GM23338 (cell line): ENCODE data around the gene SLC2A1. TPM values are rescaled to one million over a fixed set of nuclear protein-coding genes. Genes with fewer than 3 reads are reported as not detected.
A peak's percentile ranks its signal among the peaks of the same experiment; 100 is the strongest.

Experiments
- ATAC-seq: fragments of 200-7000 bp; cut with Tn5 transposase; 3 replicates; pipeline ENCODE4 v1.9.1; 2020
- DNase-seq: peaks from one replicate; pipeline ENCODE4 v3.0.0-alpha.2; 2015; ENCODE audit warnings: low spot score
- H2AFZ ChIP-seq: fragments of 200-600 bp; sonication (generic); 2 replicates; pipeline ENCODE4 v1.8.0; 2016; ENCODE audit warnings: antibody characterized with exemption, mild to moderate bottlenecking, moderate library complexity
- H3F3A ChIP-seq: fragments of 200-600 bp; sonication (generic); replicated peaks from 2 replicates; pipeline ENCODE4 v1.8.0; 2017; ENCODE audit warnings: antibody characterized with exemption, mixed run types, low read depth
- H3K27ac ChIP-seq: fragments of 200-600 bp; sonication (generic); 2 replicates; pipeline ENCODE4 v1.6.1; 2016; ENCODE audit warnings: low read depth
- H3K27me3 ChIP-seq: fragments of 200-600 bp; sonication (generic); 2 replicates; pipeline ENCODE4 v1.8.0; 2016; ENCODE audit warnings: mild to moderate bottlenecking, mixed run types, moderate library complexity; ENCODE audit not compliant: insufficient read depth
- H3K36me3 ChIP-seq: fragments of 200-600 bp; sonication (generic); 2 replicates; pipeline ENCODE4 v1.8.0; 2016; ENCODE audit warnings: mild to moderate bottlenecking; ENCODE audit not compliant: insufficient read depth
- H3K4me1 ChIP-seq: fragments of 200-600 bp; sonication (generic); 2 replicates; pipeline ENCODE4 v1.8.0; 2016; ENCODE audit warnings: mild to moderate bottlenecking, moderate library complexity; ENCODE audit not compliant: insufficient read depth
- H3K4me2 ChIP-seq: fragments of 200-600 bp; sonication (generic); 2 replicates; pipeline ENCODE4 v1.7.1; 2017; ENCODE audit warnings: mixed run types
- H3K4me3 ChIP-seq: fragments of 200-600 bp; sonication (generic); 2 replicates; pipeline ENCODE4 v1.6.1; 2016; ENCODE audit warnings: mixed run types
- H3K79me2 ChIP-seq: fragments of 200-600 bp; sonication (generic); replicated peaks from 2 replicates; pipeline ENCODE4 v1.8.0; 2017; ENCODE audit warnings: mild to moderate bottlenecking; ENCODE audit not compliant: insufficient read depth
- H3K9me2 ChIP-seq: fragments of 200-600 bp; sonication (generic); 2 replicates; pipeline ENCODE4 v1.8.0; 2017; ENCODE audit not compliant: insufficient read depth
- H4K20me1 ChIP-seq: fragments of 200-600 bp; sonication (generic); replicated peaks from 2 replicates; pipeline ENCODE4 v1.8.0; 2017; ENCODE audit warnings: mild to moderate bottlenecking; ENCODE audit not compliant: insufficient read depth
- H3K27ac Mint-ChIP-seq: 2 replicates; pipeline ENCODE4 v1.8.0; 2020; ENCODE audit warnings: inconsistent platforms, mild to moderate bottlenecking, moderate library complexity, mixed read lengths
- H3K27me3 Mint-ChIP-seq: 3 replicates; pipeline ENCODE4 v1.8.0; 2022; ENCODE audit warnings: low read depth, mild to moderate bottlenecking, moderate library complexity, mixed read lengths, inconsistent platforms; ENCODE audit not compliant: insufficient read depth, poor library complexity
- H3K36me3 Mint-ChIP-seq: 3 replicates; pipeline ENCODE4 v1.8.0; 2021; ENCODE audit warnings: low read depth, mild to moderate bottlenecking, inconsistent platforms, moderate library complexity, mixed read lengths
- H3K4me1 Mint-ChIP-seq: 3 replicates; pipeline ENCODE4 v1.8.0; 2020; ENCODE audit warnings: mild to moderate bottlenecking, inconsistent platforms, mixed read lengths
- H3K4me3 Mint-ChIP-seq: 3 replicates; pipeline ENCODE4 v1.8.0; 2021; ENCODE audit warnings: moderate library complexity, mild to moderate bottlenecking, inconsistent platforms, mixed read lengths
- H3K9me3 Mint-ChIP-seq: 3 replicates; pipeline ENCODE4 v1.8.0; 2020; ENCODE audit warnings: moderate library complexity, mild to moderate bottlenecking, inconsistent platforms, mixed read lengths
- CREB1 ChIP-seq: fragments of 250-450 bp; sonication (Bioruptor Pico); IDR thresholded peaks from 2 replicates; pipeline ENCODE4 v1.5.0; 2020; ENCODE audit warnings: low read depth, mild to moderate bottlenecking, moderate library complexity
- CTCF ChIP-seq, 2 experiments: fragments of 200-600 bp in 1 of 2; sonication (generic) in 1 of 2; conservative IDR thresholded peaks; 2 replicates each; pipeline versions ENCODE4 v1.5.1 to v1.6.1; 2016 to 2017; ENCODE audit warnings: antibody characterized with exemption in 2 of 2, low read depth in 2 of 2, mild to moderate bottlenecking in 2 of 2, moderate library complexity in 1 of 2
- ETS1 ChIP-seq: IDR thresholded peaks from 2 replicates; pipeline ENCODE4 v1.6.1; 2016; ENCODE audit warnings: antibody characterized with exemption
- EZH2 ChIP-seq: fragments of 200-600 bp; sonication (generic); IDR thresholded peaks from one replicate; pipeline ENCODE4 v1.8.0; 2017; ENCODE audit warnings: antibody characterized with exemption, mild to moderate bottlenecking, low read depth; ENCODE audit not compliant: unreplicated experiment
- EZH2phosphoT487 ChIP-seq: fragments of 200-600 bp; sonication (generic); IDR thresholded peaks from one replicate; pipeline ENCODE4 v1.8.1; 2018; ENCODE audit warnings: antibody characterized with exemption; ENCODE audit not compliant: unreplicated experiment
- POLR2AphosphoS5 ChIP-seq: IDR thresholded peaks from 2 replicates; pipeline ENCODE4 v1.6.1; 2016; ENCODE audit warnings: antibody characterized with exemption, low read depth
- REST ChIP-seq: IDR thresholded peaks from one replicate; pipeline ENCODE4 v1.6.1; 2018; ENCODE audit warnings: antibody characterized with exemption; ENCODE audit not compliant: unreplicated experiment
- STAT1 ChIP-seq: IDR thresholded peaks from one replicate; pipeline ENCODE4 v1.6.1; 2016; ENCODE audit warnings: antibody characterized with exemption; ENCODE audit not compliant: unreplicated experiment
- ZNF331 ChIP-seq: fragments of 250-450 bp; sonication (Bioruptor Pico); IDR thresholded peaks from 2 replicates; pipeline ENCODE4 v1.5.0; 2020; ENCODE audit warnings: low read depth, mild to moderate bottlenecking, moderate library complexity
- polyA plus RNA-seq: library from polyadenylated mRNA; unstranded; fragments of >200 nt; fragmentation: Nextera tagmentation; extraction: Ambion mirVana; gene quantifications from 2 replicates; pipeline ENCODE4 v1.2.1, GENCODE V29; 2016
- total RNA-seq: library from RNA; depleted of rRNA; stranded (reverse); fragments of >200 nt; shearing (Covaris generic); gene quantifications from 2 replicates; pipeline ENCODE4 v1.2.3, GENCODE V29; 2014

Gene SLC2A1
- total and polyA plus RNA-seq, 2 experiments from 2014 or later = 66.1 to 305 TPM

GRCh38 chr1:42979896-42980800 is 21.5 kb upstream of the SLC2A1 start:
- Histone ChIP-seq H4K20me1 (no peaks in the 10 kb centered on the region), H3K27me3 (no peaks in the 10 kb centered on the region), H3F3A (peaks cover 4% of the 10 kb centered on the region; the same call in 1 of the 2 replicates), H3K4me1 (peaks cover 27% of the 10 kb centered on the region), H3K4me2 (no peak overlapping the region), H3K36me3 (peaks cover 7% of the 10 kb centered on the region), H2AFZ (no peak overlapping the region), H3K4me3 (no peak overlapping the region), H3K9me2 (no peaks in the 10 kb centered on the region; the same call in 1 of the 2 replicates), H3K79me2 (no peaks in the 10 kb centered on the region), H3K27ac (no peak overlapping the region)
- TF ChIP-seq CTCF (conservative IDR thresholded peaks at IDR 0.05; ENCODE audit: low read depth in 2 of 2) (no peak), ETS1 (no peak), REST (no peak), EZH2phosphoT487 (no peak)
- Mint-ChIP-seq H3K36me3 (peaks cover 60% of the 10 kb centered on the region), H3K27me3 (peaks cover 10% of the 10 kb centered on the region), H3K27ac (no peak overlapping the region), H3K4me1 (peaks cover 32% of the 10 kb centered on the region), H3K9me3 (no peaks in the 10 kb centered on the region), H3K4me3 (no peak overlapping the region)
- DNase-seq (no peak), ATAC-seq (no peak)

- H4K20me1 ChIP-seq = no peaks in the 10 kb centered on the region
- no peak overlapping the region for H3K4me3 ChIP-seq
- peak; percentile 37 for ATAC-seq
- peaks cover 60% of the 10 kb centered on the region for H3K36me3 Mint-ChIP-seq
- H3K79me2 ChIP-seq = no peaks in the 10 kb centered on the region
- peaks cover 27% of the 10 kb centered on the region for H3K4me1 ChIP-seq
- H3K27me3 Mint-ChIP-seq = peaks cover 8% of the 10 kb centered on the region
- H3K9me3 Mint-ChIP-seq = no peaks in the 10 kb centered on the region
- H2AFZ ChIP-seq = no peak overlapping the region
- H3K27ac Mint-ChIP-seq = no peak overlapping the region
- peak; percentile 32 for DNase-seq
- peaks cover 4% of the 10 kb centered on the region; the same call in 1 of the 2 replicates for H3F3A ChIP-seq
- H3K36me3 ChIP-seq = peaks cover 7% of the 10 kb centered on the region
- H3K4me2 ChIP-seq = peak overlapping the region; percentile 55; the same call in 1 of the 2 replicates
- peaks cover 36% of the 10 kb centered on the region for H3K4me1 Mint-ChIP-seq
- H3K27ac ChIP-seq = peak overlapping the region; percentile 78; the same call in 1 of the 2 replicates
- no peaks in the 10 kb centered on the region for H3K27me3 ChIP-seq
- H3K9me2 ChIP-seq = no peaks in the 10 kb centered on the region; the same call in 1 of the 2 replicates
- no peak overlapping the region for H3K4me3 Mint-ChIP-seq
- TF ChIP-seq CREB1 (CRISPR knock-in tag) (no peak), ETS1 (no peak), STAT1 (no peak), POLR2AphosphoS5 (no peak), REST (no peak), ZNF331 (CRISPR knock-in tag) (no peak), EZH2 (no peak)
Measured at GRCh38 chr1:42979036-42979430, 20.4 kb upstream of the SLC2A1 start.
